ENCODE measurements around the gene TXNIP. TPM values are rescaled to one million over a fixed set of nuclear protein-coding genes. Genes with fewer than 3 reads are reported as not detected.
A peak's percentile ranks its signal among the peaks of the same experiment; 100 is the strongest.

The TXNIP gene
- polyA plus RNA-seq, 1 donor: 607 TPM

DNA sequence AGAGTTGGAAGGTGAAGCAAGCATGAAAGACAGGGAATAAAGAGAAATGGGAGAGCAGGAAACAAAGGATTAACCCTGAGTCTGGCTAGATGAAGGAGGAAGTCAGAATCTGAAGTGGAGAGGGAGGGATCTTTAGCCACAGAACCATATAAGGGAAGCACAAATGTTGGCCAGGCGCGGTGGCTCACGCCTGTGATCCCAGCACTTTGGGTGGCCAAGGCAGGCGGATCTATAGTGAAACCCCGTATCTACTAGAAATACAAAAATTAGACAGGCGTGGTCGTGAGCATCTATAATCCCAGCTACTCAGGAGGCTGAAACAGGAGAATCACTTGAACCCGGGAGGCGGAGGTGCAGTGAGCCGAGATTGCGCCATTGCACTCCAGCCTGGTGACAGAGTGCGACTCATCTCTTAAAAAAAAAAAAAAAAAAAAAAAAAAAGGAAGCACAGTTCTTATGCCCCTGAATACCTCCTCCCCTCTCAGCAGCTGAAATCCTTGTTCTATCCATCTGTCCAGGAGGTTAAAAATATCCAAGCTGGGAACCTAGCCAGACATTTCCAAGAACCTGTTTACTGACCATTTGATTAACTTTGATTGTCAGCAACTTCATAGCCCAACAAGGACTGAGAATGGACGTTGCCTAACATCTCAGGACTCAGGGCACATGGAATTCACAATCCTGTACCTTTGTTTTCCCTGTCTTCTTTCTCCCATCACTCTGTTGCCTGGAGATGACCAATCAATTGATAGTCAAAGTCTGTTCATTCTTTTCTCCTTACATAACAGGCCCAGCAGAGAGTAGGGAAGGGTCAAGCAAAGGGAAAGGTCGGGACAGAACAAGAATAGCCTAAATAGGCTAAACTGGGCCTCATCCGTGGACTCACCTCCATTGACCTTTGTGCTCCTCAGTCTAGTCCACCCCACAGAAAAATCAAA, 10.6 kb downstream of the TXNIP start:
- Histone ChIP-seq H3K4me1 (ENCODE audit: control insufficient read depth, insufficient read depth, low read length) (peaks cover under 1% of the 10 kb centered on the region), H3K36me3 (ENCODE audit: control insufficient read depth, insufficient read depth, low read length) (no peaks in the 10 kb centered on the region), H3K9me3 (ENCODE audit: control insufficient read depth, low read depth, low read length) (no peaks in the 10 kb centered on the region), H3K27ac (ENCODE audit: low read length) (peak overlapping the region; percentile 23), H3K27me3 (ENCODE audit: control insufficient read depth, insufficient read depth, low read length) (no peaks in the 10 kb centered on the region), H3K4me3 (ENCODE audit: low read length) (no peak overlapping the region)
- DNase-seq: no peak
- 67% methylated on average over 1 of the region's 15 CpGs for WGBS (ENCODE audit: insufficient coverage, low lambda C conversion rate)

DNA sequence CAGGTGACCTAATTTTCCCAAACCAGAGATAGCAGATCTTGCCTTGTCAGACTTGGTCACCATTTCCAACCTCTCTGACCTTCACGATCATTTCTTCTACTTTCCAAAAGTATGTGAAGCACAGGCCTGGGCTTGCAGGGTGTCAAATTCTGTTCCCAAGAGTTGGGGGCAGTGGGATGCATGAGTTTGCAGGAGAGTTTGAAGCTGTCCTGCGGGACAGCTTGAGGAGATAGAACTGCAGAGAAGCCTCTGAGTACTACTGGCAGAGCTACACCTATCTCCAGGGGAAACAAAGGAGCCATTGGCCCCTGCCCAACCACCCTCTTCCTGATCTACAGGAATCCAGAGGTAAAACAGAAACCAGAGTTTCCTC, 11.3 kb downstream of the TXNIP start:
- Histone ChIP-seq H3K27me3 (ENCODE audit: control insufficient read depth, insufficient read depth, low read length) (no peaks in the 10 kb centered on the region), H3K9me3 (ENCODE audit: control insufficient read depth, low read depth, low read length) (no peaks in the 10 kb centered on the region), H3K4me3 (ENCODE audit: low read length) (no peak overlapping the region), H3K36me3 (ENCODE audit: control insufficient read depth, insufficient read depth, low read length) (no peaks in the 10 kb centered on the region), H3K27ac (ENCODE audit: low read length) (no peak overlapping the region), H3K4me1 (ENCODE audit: control insufficient read depth, insufficient read depth, low read length) (peaks cover 6% of the 10 kb centered on the region)
- no peak for DNase-seq
- WGBS (ENCODE audit: insufficient coverage, low lambda C conversion rate): no CpG with 5 or more reads among the region's 2 CpGs

DNA sequence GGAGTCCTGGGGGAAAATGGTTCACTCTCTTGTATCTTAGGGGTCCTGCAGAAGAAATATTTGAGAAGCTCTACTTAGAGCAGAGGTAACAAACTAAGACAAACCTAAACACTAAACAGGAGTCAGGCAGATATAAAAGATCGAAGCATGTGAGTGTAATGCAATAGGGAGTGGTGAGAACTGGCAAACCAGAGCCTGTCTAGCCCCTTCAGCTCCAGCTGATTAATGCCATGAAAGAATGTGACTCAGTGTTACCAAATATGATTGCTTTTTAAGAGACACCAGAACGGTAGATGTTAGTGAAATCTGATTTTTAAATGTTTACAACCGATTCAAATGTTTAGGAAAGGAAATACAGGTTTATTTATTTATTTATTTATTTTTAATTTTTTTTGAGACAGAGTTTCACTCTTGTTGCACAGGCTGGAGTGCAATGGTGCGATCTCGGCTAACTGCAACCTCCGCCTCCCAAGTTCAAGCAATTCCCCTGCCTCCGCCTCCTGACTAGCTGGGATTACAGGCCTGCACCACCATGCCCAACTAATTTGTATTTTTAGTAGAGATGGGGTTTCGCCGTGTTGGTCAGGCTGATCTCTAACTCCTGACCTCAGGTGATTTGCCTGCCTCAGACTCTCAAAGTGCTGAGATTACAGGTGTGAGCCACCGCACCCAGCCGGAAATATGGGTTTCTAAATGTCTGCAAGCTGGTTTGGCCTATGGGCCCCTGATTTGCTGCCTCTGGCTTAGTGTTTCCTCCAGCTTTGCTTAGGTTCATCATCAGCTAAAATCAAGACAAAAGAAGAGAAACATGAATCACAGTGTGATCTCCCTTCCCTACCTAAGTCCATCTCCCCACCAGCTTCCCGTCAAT, 12.2 kb downstream of the TXNIP start:
- no peaks in the 10 kb centered on the region for H3K9me3 ChIP-seq (ENCODE audit: control insufficient read depth, low read depth, low read length)
- no peak for DNase-seq
- H3K36me3 ChIP-seq (ENCODE audit: control insufficient read depth, insufficient read depth, low read length): no peaks in the 10 kb centered on the region
- no peak overlapping the region for H3K27ac ChIP-seq (ENCODE audit: low read length)
- H3K27me3 ChIP-seq (ENCODE audit: control insufficient read depth, insufficient read depth, low read length): no peaks in the 10 kb centered on the region
- no peak overlapping the region for H3K4me3 ChIP-seq (ENCODE audit: low read length)
- peaks cover 14% of the 10 kb centered on the region for H3K4me1 ChIP-seq (ENCODE audit: control insufficient read depth, insufficient read depth, low read length)
- 100% methylated on average over 2 of the region's 12 CpGs for WGBS (ENCODE audit: insufficient coverage, low lambda C conversion rate)

DNA sequence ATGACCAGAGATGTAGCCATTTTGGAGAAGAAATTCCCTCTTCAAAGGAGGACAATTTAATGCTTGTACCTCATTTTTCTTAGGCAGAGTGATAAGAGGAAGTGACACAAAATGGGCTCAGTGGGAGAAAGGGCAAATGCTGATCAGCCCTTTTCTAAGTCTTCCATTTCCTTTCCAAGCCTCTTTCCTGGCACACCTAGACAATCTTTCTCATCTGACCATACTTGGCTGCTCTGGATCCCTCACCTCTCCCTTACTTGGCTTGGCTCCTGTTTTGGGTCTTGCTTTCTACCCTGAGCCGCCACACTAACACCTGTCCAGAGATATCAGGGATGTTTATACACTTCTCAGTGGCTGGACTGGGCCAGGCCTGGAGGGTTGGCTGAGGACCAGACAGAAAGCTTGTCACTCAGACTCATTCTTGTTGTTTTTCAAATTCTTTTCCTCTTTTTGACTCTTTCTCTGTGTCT, 13.1 kb downstream of the TXNIP start:
- no peaks in the 10 kb centered on the region for H3K36me3 ChIP-seq (ENCODE audit: control insufficient read depth, insufficient read depth, low read length)
- no peak for DNase-seq
- no peaks in the 10 kb centered on the region for H3K9me3 ChIP-seq (ENCODE audit: control insufficient read depth, low read depth, low read length)
- H3K4me3 ChIP-seq (ENCODE audit: low read length): no peak overlapping the region
- H3K27me3 ChIP-seq (ENCODE audit: control insufficient read depth, insufficient read depth, low read length): no peaks in the 10 kb centered on the region
- no CpG with 5 or more reads among the region's 1 CpG for WGBS (ENCODE audit: insufficient coverage, low lambda C conversion rate)
- no peak overlapping the region for H3K27ac ChIP-seq (ENCODE audit: low read length)
- peaks cover 23% of the 10 kb centered on the region for H3K4me1 ChIP-seq (ENCODE audit: control insufficient read depth, insufficient read depth, low read length)

DNA sequence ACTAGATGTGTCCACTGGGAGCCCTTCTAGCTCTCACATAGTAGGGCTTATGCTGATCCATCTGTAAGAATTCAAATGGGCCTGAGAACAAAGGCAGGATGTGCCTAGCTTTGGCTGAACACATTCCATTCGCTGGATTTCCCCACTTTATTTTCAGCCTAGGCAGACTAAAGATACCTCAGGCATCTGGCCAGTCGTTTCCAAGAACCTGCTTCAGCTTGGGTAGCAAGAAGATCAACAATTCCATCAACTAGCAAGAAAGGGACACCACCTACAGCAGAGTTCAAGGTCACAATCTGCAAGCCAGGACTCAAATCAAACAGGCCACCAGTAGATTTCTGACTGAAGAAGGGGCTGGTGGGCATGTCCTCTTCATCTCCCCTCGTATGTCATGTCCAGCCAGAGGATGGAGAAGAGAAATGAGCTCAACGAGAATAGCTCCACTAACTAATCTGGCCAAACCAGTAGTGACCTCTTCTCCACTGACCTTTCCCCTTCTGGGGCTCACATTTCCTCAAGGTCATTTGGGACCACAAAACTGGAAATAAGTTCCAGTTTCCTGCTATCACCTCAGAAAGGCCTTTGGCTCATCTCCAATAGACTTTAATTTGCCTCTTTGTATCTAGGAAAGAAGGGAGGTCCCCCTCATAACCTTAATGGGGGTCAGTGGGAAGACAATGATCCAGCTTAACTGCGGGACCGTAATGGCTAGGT, 14.2 kb downstream of the TXNIP start:
- WGBS (ENCODE audit: insufficient coverage, low lambda C conversion rate): no CpG with 5 or more reads among the region's 6 CpGs
- H3K4me1 ChIP-seq (ENCODE audit: control insufficient read depth, insufficient read depth, low read length): peaks cover 31% of the 10 kb centered on the region
- H3K9me3 ChIP-seq (ENCODE audit: control insufficient read depth, low read depth, low read length): no peaks in the 10 kb centered on the region
- no peak for DNase-seq
- H3K27ac ChIP-seq (ENCODE audit: low read length): no peak overlapping the region
- no peaks in the 10 kb centered on the region for H3K27me3 ChIP-seq (ENCODE audit: control insufficient read depth, insufficient read depth, low read length)
- H3K4me3 ChIP-seq (ENCODE audit: low read length): no peak overlapping the region
- H3K36me3 ChIP-seq (ENCODE audit: control insufficient read depth, insufficient read depth, low read length): no peaks in the 10 kb centered on the region

DNA sequence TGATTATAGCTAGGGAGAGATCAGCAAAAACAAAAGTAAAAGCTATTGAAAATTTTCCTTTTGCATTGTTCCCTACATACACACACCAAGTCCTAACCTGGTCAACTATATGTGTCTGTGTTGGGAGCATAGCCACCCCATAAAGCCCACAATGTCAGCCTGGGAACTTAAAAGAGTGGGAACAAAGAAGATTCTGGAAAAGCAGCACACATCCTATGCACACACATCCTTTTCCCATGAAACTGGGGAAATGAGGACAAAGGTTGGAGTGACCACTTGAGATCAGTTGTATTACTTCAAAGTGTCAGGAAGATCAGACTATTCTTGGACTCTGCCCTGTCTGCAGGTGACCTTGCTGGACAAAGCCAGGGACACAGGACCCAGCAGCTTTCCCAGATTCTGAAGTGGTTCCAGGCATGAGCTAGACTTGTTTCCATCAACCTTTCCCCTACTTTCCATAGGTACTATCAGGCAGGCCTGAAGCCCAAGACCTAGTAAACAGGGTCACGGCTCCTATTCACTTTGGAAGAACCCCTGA, 15.9 kb downstream of the TXNIP start:
- no peak overlapping the region for H3K4me3 ChIP-seq (ENCODE audit: low read length)
- peak in 1 of 2 donors; percentile 53 for DNase-seq
- no CpG with 5 or more reads among the region's 1 CpG for WGBS (ENCODE audit: insufficient coverage, low lambda C conversion rate)

DNA sequence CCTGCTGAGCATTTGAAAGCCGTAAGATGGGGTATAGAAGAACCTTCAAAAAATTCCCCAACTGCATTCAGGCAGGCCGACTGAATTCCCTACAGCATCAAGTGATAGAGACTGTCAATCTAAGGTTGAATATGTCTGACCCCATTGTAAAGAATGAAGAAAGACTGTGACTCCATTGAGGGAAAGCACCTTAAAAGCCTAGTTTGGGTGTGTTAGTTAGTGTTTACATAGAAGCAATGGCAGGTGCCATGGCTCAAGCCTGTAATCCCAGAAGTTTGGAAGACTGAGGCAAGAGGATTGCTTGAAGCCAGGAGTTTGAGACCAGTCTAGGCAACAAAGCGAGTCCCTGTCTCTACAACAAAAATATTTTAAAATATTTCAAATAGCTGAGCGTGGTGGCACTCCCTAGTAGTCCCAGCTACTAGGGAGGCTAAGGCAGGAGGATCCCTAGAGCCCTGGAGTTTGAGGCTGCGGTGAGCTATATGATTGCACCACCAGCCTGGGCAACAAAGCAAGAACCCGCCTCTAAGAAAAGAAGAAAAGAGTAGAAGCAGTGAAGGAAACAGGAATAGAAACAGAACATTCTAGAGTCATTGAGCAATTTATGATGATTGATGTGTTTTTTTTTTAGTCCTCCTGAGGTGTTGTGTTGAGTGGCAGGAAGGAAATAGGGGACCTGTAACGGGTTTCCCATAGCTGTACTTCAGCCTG, 16.5 kb downstream of the TXNIP start:
- H3K36me3 ChIP-seq (ENCODE audit: control insufficient read depth, insufficient read depth, low read length): no peaks in the 10 kb centered on the region
- WGBS (ENCODE audit: insufficient coverage, low lambda C conversion rate): 70% methylated on average over 2 of the region's 7 CpGs
- H3K4me3 ChIP-seq (ENCODE audit: low read length): no peak overlapping the region
- no peaks in the 10 kb centered on the region for H3K27me3 ChIP-seq (ENCODE audit: control insufficient read depth, insufficient read depth, low read length)
- H3K9me3 ChIP-seq (ENCODE audit: control insufficient read depth, low read depth, low read length): no peaks in the 10 kb centered on the region
- peak overlapping the region; percentile 94 for H3K27ac ChIP-seq (ENCODE audit: low read length)
- peaks cover 31% of the 10 kb centered on the region for H3K4me1 ChIP-seq (ENCODE audit: control insufficient read depth, insufficient read depth, low read length)
- peak in 1 of 2 donors; percentile 62 for DNase-seq

More for the DNA sequence above, 15.9 kb downstream of the TXNIP start:
- H3K4me1 ChIP-seq (ENCODE audit: control insufficient read depth, insufficient read depth, low read length): peaks cover 31% of the 10 kb centered on the region
- H3K27ac ChIP-seq (ENCODE audit: low read length): peak overlapping the region; percentile 94
- H3K36me3 ChIP-seq (ENCODE audit: control insufficient read depth, insufficient read depth, low read length): no peaks in the 10 kb centered on the region
- no peaks in the 10 kb centered on the region for H3K27me3 ChIP-seq (ENCODE audit: control insufficient read depth, insufficient read depth, low read length)
- no peaks in the 10 kb centered on the region for H3K9me3 ChIP-seq (ENCODE audit: control insufficient read depth, low read depth, low read length)

DNA sequence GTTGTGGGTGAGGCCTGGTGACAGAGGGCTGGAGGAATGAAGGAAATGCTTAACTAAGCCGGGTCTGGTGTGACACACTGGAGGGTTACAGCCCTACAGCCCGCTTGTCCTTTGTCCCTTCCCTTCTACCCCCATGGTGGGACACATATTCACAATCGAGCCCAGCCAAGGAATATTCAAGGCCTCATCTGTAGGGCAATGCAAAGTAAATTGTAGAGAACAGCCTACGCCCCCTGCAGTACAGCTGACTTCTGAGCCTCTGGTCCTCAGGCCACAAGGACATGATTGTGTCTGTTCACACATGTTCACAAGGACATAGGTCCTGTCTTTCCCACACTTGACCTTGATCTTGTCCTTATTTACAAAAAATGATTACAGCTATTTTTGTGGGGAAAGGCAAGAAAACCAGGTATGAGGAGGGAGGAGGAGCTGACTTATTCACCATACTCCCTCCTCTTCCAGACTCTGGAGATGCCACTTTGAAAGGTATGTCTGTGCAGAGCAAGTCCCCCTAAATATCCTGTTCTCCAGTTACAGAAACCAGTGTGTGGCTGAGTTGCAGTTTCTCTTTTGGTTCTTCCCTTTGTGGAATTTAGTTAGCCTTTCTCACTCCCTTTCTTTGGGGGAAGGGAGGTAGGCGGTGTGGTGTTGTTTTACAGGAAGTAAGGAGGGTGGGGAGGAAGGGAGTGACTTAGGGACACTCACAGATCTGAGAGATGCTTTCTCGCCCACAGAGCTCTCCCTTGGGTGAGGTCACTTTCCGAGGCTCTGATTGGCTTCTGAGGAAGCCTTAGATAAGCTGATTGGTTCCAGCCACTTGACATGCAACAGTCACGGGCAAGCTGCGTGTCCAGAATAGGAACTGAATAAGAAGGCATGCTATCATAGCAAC, 17.3 kb downstream of the TXNIP start:
- Histone ChIP-seq H3K27ac (ENCODE audit: low read length) (peak overlapping the region; percentile 94), H3K36me3 (ENCODE audit: control insufficient read depth, insufficient read depth, low read length) (no peaks in the 10 kb centered on the region), H3K27me3 (ENCODE audit: control insufficient read depth, insufficient read depth, low read length) (no peaks in the 10 kb centered on the region), H3K9me3 (ENCODE audit: control insufficient read depth, low read depth, low read length) (no peaks in the 10 kb centered on the region), H3K4me3 (ENCODE audit: low read length) (no peak overlapping the region), H3K4me1 (ENCODE audit: control insufficient read depth, insufficient read depth, low read length) (peaks cover 31% of the 10 kb centered on the region)
- WGBS (ENCODE audit: insufficient coverage, low lambda C conversion rate): no CpG with 5 or more reads among the region's 9 CpGs
- DNase-seq: peak; percentile 98 to 99

DNA sequence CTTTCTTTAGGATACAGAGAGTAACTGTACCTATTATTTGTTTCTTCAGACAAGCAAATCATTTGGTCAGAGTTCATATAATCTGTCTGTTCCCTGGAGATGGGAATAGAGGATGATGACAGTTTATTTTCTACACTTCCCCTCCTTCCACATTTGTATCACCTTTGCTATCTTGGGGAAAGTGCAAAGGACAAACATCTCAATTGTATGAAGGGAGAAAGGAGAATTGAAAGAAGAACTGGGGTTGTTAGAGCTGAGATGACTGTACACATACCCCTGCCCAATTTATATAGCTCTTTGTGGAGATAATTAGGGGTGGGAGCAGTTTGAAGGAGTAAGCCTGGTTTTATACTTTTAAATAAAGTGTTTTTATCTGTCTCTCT, 17.9 kb downstream of the TXNIP start:
- H3K36me3 ChIP-seq (ENCODE audit: control insufficient read depth, insufficient read depth, low read length): no peaks in the 10 kb centered on the region
- H3K27ac ChIP-seq (ENCODE audit: low read length): peak overlapping the region; percentile 94
- H3K4me3 ChIP-seq (ENCODE audit: low read length): no peak overlapping the region
- peaks cover 31% of the 10 kb centered on the region for H3K4me1 ChIP-seq (ENCODE audit: control insufficient read depth, insufficient read depth, low read length)
- H3K27me3 ChIP-seq (ENCODE audit: control insufficient read depth, insufficient read depth, low read length): no peaks in the 10 kb centered on the region
- H3K9me3 ChIP-seq (ENCODE audit: control insufficient read depth, low read depth, low read length): no peaks in the 10 kb centered on the region
- peak in 1 of 2 donors; percentile 71 for DNase-seq

All from large intestine (tissue), 3 donors.